H1 (cell line): Measurements from ENCODE around the gene LTBP1. TPM values are rescaled to one million over a fixed set of nuclear protein-coding genes. Genes with fewer than 3 reads are reported as not detected.

Experiments used
- CBX8 ChIP-seq: fragments of 300-800, 300-1000 bp; sonication (generic); IDR thresholded peaks from 2 replicates; pipeline ENCODE4 v1.7.1; 2016; ENCODE audit warnings: low read depth, low read length, borderline replicate concordance
- RAD21 ChIP-seq, 2 experiments: IDR thresholded peaks in 1 of 2; conservative IDR thresholded peaks in 1 of 2; 2 replicates each; pipeline ENCODE4 v1.6.1; 2011; ENCODE audit warnings: low read depth in 2 of 2, low read length in 2 of 2, improper control_type of control experiment in 1 of 2, inconsistent platforms in 1 of 2, mild to moderate bottlenecking in 1 of 2, moderate library complexity in 1 of 2
- TAF1 ChIP-seq: IDR thresholded peaks from 2 replicates; pipeline ENCODE4 v1.6.1; 2011; ENCODE audit warnings: mild to moderate bottlenecking, low read depth, low read length
- polyA plus RNA-seq, 7 experiments: library from polyadenylated mRNA; depleted of rRNA in 3 of 7; stranded (reverse) in 5 of 7; unstranded in 2 of 7; fragments of >200 nt in 5 of 7; fragments of 200-250 nt in 2 of 7; gene quantifications; 1 replicate in 5 of 7; 2 replicates in 1 of 7; 4 replicates in 1 of 7; pipeline versions ENCODE4 v1.2.1 to v1.2.3, GENCODE V29; 2011 to 2013; ENCODE audit warnings: missing spikeins in 2 of 7, mixed read lengths in 2 of 7
- total RNA-seq: library from RNA; stranded (reverse); fragmentation: NEBNext Ultra II Directional; extraction: Animal tissue kit (Norgen Biotek cat#: 25700); gene quantifications from 2 replicates; pipeline ENCODE4 v1.2.1, GENCODE V29; 2021
- TF ChIP-seq, protein P1 (sequence below): IDR thresholded peaks from 2 replicates; pipeline ENCODE4 v1.6.1; 2011; ENCODE audit warnings: low read length, improper control_type of control experiment

LTBP1 gene
- total and polyA plus RNA-seq, 2 of the 8 experiments (the other 6 are each of a cell fraction or from before 2014, with no cell fraction given), result 15.4 to 24.7 TPM

DNA sequence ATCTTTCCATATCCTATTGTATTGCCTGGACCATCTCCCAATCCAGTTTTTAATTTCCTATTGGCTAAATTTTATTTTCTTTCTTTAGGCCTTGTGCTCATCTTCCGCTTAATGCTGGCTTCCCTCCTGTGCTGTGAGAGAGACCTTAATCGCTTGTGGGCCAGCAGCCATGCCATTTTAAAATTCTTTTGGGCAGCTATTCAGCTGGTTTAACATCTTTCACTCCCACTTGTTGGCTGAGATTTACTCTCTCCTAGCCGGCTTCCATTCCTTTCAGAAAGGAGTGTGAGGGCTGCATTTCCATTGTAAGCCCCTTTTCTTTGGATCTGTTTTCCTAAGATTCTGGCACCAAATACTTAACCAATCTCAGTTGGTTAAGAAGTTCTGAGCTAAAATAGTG is 388.8 kb downstream of the LTBP1 start (continued):
- TF ChIP-seq, protein P1, sequence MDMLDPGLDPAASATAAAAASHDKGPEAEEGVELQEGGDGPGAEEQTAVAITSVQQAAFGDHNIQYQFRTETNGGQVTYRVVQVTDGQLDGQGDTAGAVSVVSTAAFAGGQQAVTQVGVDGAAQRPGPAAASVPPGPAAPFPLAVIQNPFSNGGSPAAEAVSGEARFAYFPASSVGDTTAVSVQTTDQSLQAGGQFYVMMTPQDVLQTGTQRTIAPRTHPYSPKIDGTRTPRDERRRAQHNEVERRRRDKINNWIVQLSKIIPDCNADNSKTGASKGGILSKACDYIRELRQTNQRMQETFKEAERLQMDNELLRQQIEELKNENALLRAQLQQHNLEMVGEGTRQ, result no peak
- TF ChIP-seq TAF1 (no peak), CBX8 (no peak), RAD21 (IDR thresholded peaks at IDR 0.05 in 1 of 2, conservative IDR thresholded peaks at IDR 0.05 in 1 of 2; ENCODE audit: low read depth in 2 of 2, low read length in 2 of 2) (no peak)
- TF ChIP-seq, all 59 proteins: peak for 0
